Endothelial cell of umbilical vein (primary cell): ENCODE measurements around the gene NANP. TPM values are rescaled to one million over a fixed set of nuclear protein-coding genes. Genes with fewer than 3 reads are reported as not detected.
"Not testable (repeated sequence)": the region's sequence is repeated elsewhere in the genome, so short reads cannot be mapped to it uniquely, and the experiment has no call there.

Source experiments
- BruUV-seq: library from RNA; stranded (reverse); fragments of 400-500 nt; replicated peaks from 2 replicates; lab custom pipeline; 2021; lab: Mats Ljungman, UMichigan
- CTCF ChIA-PET: fragments of 300-600, 350-600 bp; sonication (Branson Sonifier 250); formaldehyde crosslinking; loops from one replicate; lab custom pipeline; 2021; ENCODE audit warnings: antibody characterized with exemption, inconsistent platforms; lab: Charles Lee
- POLR2A ChIA-PET: fragments of 300-600, 350-600 bp; sonication (Branson Sonifier 250); formaldehyde crosslinking; loops from one replicate; lab custom pipeline; 2021; ENCODE audit warnings: antibody characterized with exemption, inconsistent platforms; lab: Charles Lee
- DNase-seq: peaks from one replicate; pipeline ENCODE4 v3.0.0-alpha.2; 2011; ENCODE audit warnings: low read depth, low spot score
- FAIRE-seq: peaks from 2 replicates; lab custom pipeline; 2011; peaks lifted over from hg19 to GRCh38; lab: Jason Lieb, UNC
- H2AFZ ChIP-seq: 2 replicates; pipeline ENCODE4 v1.6.0; 2012; ENCODE audit warnings: low read depth, low read length, control low read depth, inconsistent platforms
- H3K27ac ChIP-seq: 2 replicates; pipeline ENCODE4 v1.5.1; 2011; ENCODE audit warnings: low read depth, mild to moderate bottlenecking, control low read depth, low read length, moderate library complexity; ENCODE audit not compliant: insufficient read depth
- H3K27me3 ChIP-seq, 2 experiments: 2 replicates each; pipeline versions ENCODE4 v1.6.0 to v1.6.1; 2011; ENCODE audit warnings: low read length in 2 of 2, mixed read lengths in 1 of 2; ENCODE audit not compliant: control insufficient read depth in 2 of 2, insufficient read depth in 2 of 2
- H3K36me3 ChIP-seq, 2 experiments: 2 replicates in 1 of 2; 3 replicates in 1 of 2; pipeline ENCODE4 v1.5.1; 2011; ENCODE audit warnings: low read length in 2 of 2, mild to moderate bottlenecking in 1 of 2, moderate library complexity in 1 of 2; ENCODE audit not compliant: control insufficient read depth in 2 of 2, insufficient read depth in 2 of 2; ENCODE audit errors: extremely low read depth in 1 of 2
- H3K4me1 ChIP-seq: 3 replicates; pipeline ENCODE4 v1.5.1; 2011; ENCODE audit warnings: mild to moderate bottlenecking, low read length; ENCODE audit not compliant: control insufficient read depth, insufficient read depth; ENCODE audit errors: extremely low read depth
- H3K4me2 ChIP-seq: 2 replicates; pipeline ENCODE4 v1.6.1; 2011; ENCODE audit warnings: low read length, control low read depth, mixed read lengths; ENCODE audit not compliant: insufficient read depth
- H3K4me3 ChIP-seq, 3 experiments: fragments of 200-600 bp in 1 of 3; sonication (generic), shearing (Covaris generic) in 1 of 3; replicated peaks in 1 of 3; 2 replicates each; pipeline ENCODE4 v1.5.1; 2011 to 2016; ENCODE audit warnings: control low read depth in 3 of 3, low read length in 3 of 3, mild to moderate bottlenecking in 2 of 3, inconsistent platforms in 1 of 3, low read depth in 1 of 3, moderate library complexity in 1 of 3; ENCODE audit not compliant: insufficient read depth in 1 of 3
- H3K79me2 ChIP-seq: 2 replicates; pipeline ENCODE4 v1.6.0; 2012; ENCODE audit warnings: low read length, inconsistent platforms; ENCODE audit not compliant: control insufficient read depth, insufficient read depth
- H3K9ac ChIP-seq: replicated peaks from 2 replicates; pipeline ENCODE3; 2011; ENCODE audit warnings: low read length, control low read depth; ENCODE audit not compliant: insufficient read depth; ENCODE audit errors: extremely low read depth
- H3K9me1 ChIP-seq: replicated peaks from 3 replicates; pipeline ENCODE4 v1.6.0; 2011; ENCODE audit warnings: mild to moderate bottlenecking, low read length; ENCODE audit not compliant: control insufficient read depth, insufficient read depth; ENCODE audit errors: extremely low read depth
- H3K9me3 ChIP-seq: replicated peaks from 2 replicates; pipeline ENCODE4 v1.5.1; 2012; ENCODE audit warnings: low read length, inconsistent platforms; ENCODE audit not compliant: control insufficient read depth, insufficient read depth
- H4K20me1 ChIP-seq: replicated peaks from 2 replicates; pipeline ENCODE3; 2011; ENCODE audit warnings: mild to moderate bottlenecking, low read length; ENCODE audit not compliant: control insufficient read depth, insufficient read depth; ENCODE audit errors: extremely low read depth
- CTCF ChIP-seq, 2 donors: IDR thresholded peaks; 1 replicate in 1 of 2; 2 replicates in 1 of 2; pipeline ENCODE4 v1.5.1; 2011; ENCODE audit warnings: low read length in 2 of 2, mild to moderate bottlenecking in 2 of 2, moderate library complexity in 2 of 2, control low read depth in 1 of 2, inconsistent platforms in 1 of 2, low read depth in 1 of 2; ENCODE audit not compliant: insufficient read depth in 1 of 2; ENCODE audit errors: extremely low read depth in 1 of 2
- EZH2 ChIP-seq: IDR thresholded peaks from 2 replicates; pipeline ENCODE4 v1.6.1; 2012; ENCODE audit warnings: borderline replicate concordance, low read depth, mild to moderate bottlenecking, moderate library complexity, low read length, inconsistent platforms; ENCODE audit not compliant: severe bottlenecking
- JUN ChIP-seq: IDR thresholded peaks from 2 replicates; pipeline ENCODE4 v1.6.1; 2011; ENCODE audit warnings: borderline replicate concordance, low read depth; ENCODE audit not compliant: insufficient read length, insufficient read depth
- MAX ChIP-seq: IDR thresholded peaks from 2 replicates; pipeline ENCODE4 v1.6.1; 2011; ENCODE audit not compliant: insufficient read depth, insufficient read length
- MYC ChIP-seq: IDR thresholded peaks from one replicate; pipeline ENCODE4 v1.6.1; 2011; ENCODE audit warnings: mild to moderate bottlenecking, low read depth, low read length
- POLR2A ChIP-seq: IDR thresholded peaks from 2 replicates; pipeline ENCODE4 v1.6.1; 2012; ENCODE audit warnings: low read depth, mild to moderate bottlenecking, control low read depth, low read length
- POLR2AphosphoS5 ChIP-seq: IDR thresholded peaks from 2 replicates; pipeline ENCODE4 v1.6.1; 2012; ENCODE audit warnings: low read depth, mild to moderate bottlenecking, control low read depth, low read length, moderate library complexity; ENCODE audit not compliant: insufficient read depth
- dilution Hi-C: fragments of 300-500 bp; cut with MboI; formaldehyde crosslinking; loops from one replicate; pipeline ENCODE4 v1.15.0; 2019; ENCODE audit warnings: low sequenced_read_pairs; ENCODE audit not compliant: extremely low pct_ligation_motif_present
- intact Hi-C: fragments of 100-400 bp; cut with micrococcal nuclease; formaldehyde crosslinking; loops from one replicate; pipeline ENCODE4 v1.10.0; 2022
- polyA plus RNA-seq, 4 experiments: library from polyadenylated mRNA; depleted of rRNA in 3 of 4; stranded (reverse) in 3 of 4; unstranded in 1 of 4; fragments of >200 nt; gene quantifications; 2 replicates each; pipeline versions ENCODE4 v1.2.1 to v1.2.3, GENCODE V29; 2011 to 2012; ENCODE audit warnings: missing spikeins in 1 of 4
- total RNA-seq: library from RNA; stranded (reverse); gene quantifications from 2 replicates; pipeline ENCODE4 v1.2.3, GENCODE V29; 2021

Gene NANP
- total and polyA plus RNA-seq, 2 donors (not counting 3 experiments of a cell fraction or from before 2014, with no cell fraction given), result 4.2 to 7.5 TPM

GRCh38 chr20:25652866-25653265 is 29.1 kb upstream of the NANP start:
- BruUV-seq, H3K36me3 ChIP-seq, H3K9me3 ChIP-seq, dilution Hi-C loops, POLR2A ChIA-PET, FAIRE-seq, H3K27ac ChIP-seq, H4K20me1 ChIP-seq, H3K27me3 ChIP-seq, H3K79me2 ChIP-seq, H2AFZ ChIP-seq, H3K4me1 ChIP-seq, H3K9ac ChIP-seq, CTCF ChIA-PET, H3K4me3 ChIP-seq, H3K4me2 ChIP-seq, H3K9me1 ChIP-seq, DNase-seq, intact Hi-C loops: not testable (repeated sequence)

GRCh38 chr20:25644814-25645213 is 21.0 kb upstream of the NANP start:
- DNase-seq, result no peak
- H3K4me2 ChIP-seq, result no peak overlapping the region
- H4K20me1 ChIP-seq, result no peaks in the 10 kb centered on the region
- H2AFZ ChIP-seq, result no peak overlapping the region
- no peaks in the 10 kb centered on the region for H3K79me2 ChIP-seq
- H3K27me3 ChIP-seq, result no peaks in the 10 kb centered on the region
- FAIRE-seq, result no peak
- dilution Hi-C loops (no loop called here), intact Hi-C loops (no loop called here)
- no peaks in the 10 kb centered on the region for H3K36me3 ChIP-seq
- no peak overlapping the region for H3K27ac ChIP-seq
- no peaks in the 10 kb centered on the region for H3K4me1 ChIP-seq
- no peak for TF ChIP-seq POLR2AphosphoS5
- no peak for TF ChIP-seq JUN
- TF ChIP-seq EZH2, result no peak
- no peak for TF ChIP-seq CTCF (IDR thresholded peaks at IDR 0.05; ENCODE audit: extremely low read depth in 1 of 2, insufficient read depth in 1 of 2, low read depth in 1 of 2, low read length in 2 of 2)
- TF ChIP-seq MYC, result no peak
- TF ChIP-seq POLR2A, result no peak
- TF ChIP-seq MAX, result no peak
- CTCF ChIA-PET, result no interaction called here
- H3K9me3 ChIP-seq, result no peaks in the 10 kb centered on the region
- H3K4me3 ChIP-seq, result no peak overlapping the region
- POLR2A ChIA-PET, result no interaction called here
- H3K9me1 ChIP-seq, result no peaks in the 10 kb centered on the region
- no peak overlapping the region for H3K9ac ChIP-seq
- BruUV-seq, result no TSS peak
